HUES48 (cell line): ENCODE results near the gene CYSTM1.

Experiments
- H3K27ac ChIP-seq: one replicate; pipeline ENCODE4 v1.7.0; 2013; ENCODE audit warnings: low read depth, low read length, inconsistent platforms
- H3K27me3 ChIP-seq: 2 replicates; pipeline ENCODE4 v1.6.1; 2013; ENCODE audit warnings: mild to moderate bottlenecking, low read length; ENCODE audit not compliant: control insufficient read depth, insufficient read depth
- H3K36me3 ChIP-seq: 2 replicates; pipeline ENCODE4 v1.6.1; 2013; ENCODE audit warnings: low read length; ENCODE audit not compliant: control insufficient read depth, insufficient read depth
- H3K4me1 ChIP-seq: 2 replicates; pipeline ENCODE4 v1.6.1; 2013; ENCODE audit warnings: mild to moderate bottlenecking, low read length; ENCODE audit not compliant: control insufficient read depth, insufficient read depth
- H3K4me3 ChIP-seq: 2 replicates; pipeline ENCODE4 v1.5.1; 2013; ENCODE audit warnings: mild to moderate bottlenecking, low read depth, low read length
- H3K9ac ChIP-seq: 2 replicates; pipeline ENCODE4 v1.6.1; 2013; ENCODE audit warnings: mild to moderate bottlenecking, low read depth, low read length, moderate library complexity
- H3K9me3 ChIP-seq: 2 replicates; pipeline ENCODE4 v1.6.1; 2013; ENCODE audit warnings: low read length; ENCODE audit not compliant: control insufficient read depth, insufficient read depth

CYSTM1 gene

DNA sequence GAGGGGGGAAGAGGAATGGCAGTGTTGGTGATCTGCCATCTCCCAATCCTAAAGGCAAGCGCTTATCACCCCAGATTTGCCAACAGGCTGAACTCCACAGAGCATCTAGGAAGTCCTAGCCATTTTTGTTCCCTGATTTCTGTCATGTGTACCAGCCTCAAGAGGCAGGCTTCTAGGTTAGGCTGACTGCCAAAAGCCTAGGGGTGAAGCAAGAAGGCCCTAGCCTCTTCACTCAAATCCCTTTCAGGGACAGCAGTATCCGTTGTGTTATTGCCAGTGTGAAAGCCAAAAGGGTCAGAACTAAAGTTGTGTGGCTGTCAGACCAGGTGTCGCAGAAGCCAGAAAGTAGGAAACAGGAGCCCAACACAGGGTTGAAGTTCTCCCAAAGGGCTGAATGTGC, 34.6 kb upstream of the CYSTM1 start:
- Histone ChIP-seq H3K9ac (no peak overlapping the region), H3K4me3 (no peak overlapping the region), H3K27me3 (peaks cover 9% of the 10 kb centered on the region), H3K27ac (no peak overlapping the region), H3K4me1 (no peaks in the 10 kb centered on the region), H3K36me3 (no peaks in the 10 kb centered on the region), H3K9me3 (no peaks in the 10 kb centered on the region)

- H3K4me1 ChIP-seq, result no peaks in the 10 kb centered on the region
- H3K36me3 ChIP-seq, result no peaks in the 10 kb centered on the region
- no peak overlapping the region for H3K9ac ChIP-seq
- H3K9me3 ChIP-seq, result no peaks in the 10 kb centered on the region
- H3K27me3 ChIP-seq, result peaks cover 17% of the 10 kb centered on the region
- no peak overlapping the region for H3K27ac ChIP-seq
- no peak overlapping the region for H3K4me3 ChIP-seq
Observed at GRCh38 chr5:140141241-140141640, 33.7 kb upstream of the CYSTM1 start.

- peaks cover 27% of the 10 kb centered on the region for H3K27me3 ChIP-seq
- no peak overlapping the region for H3K9ac ChIP-seq
- H3K4me1 ChIP-seq, result no peaks in the 10 kb centered on the region
- H3K9me3 ChIP-seq, result no peaks in the 10 kb centered on the region
- H3K36me3 ChIP-seq, result no peaks in the 10 kb centered on the region
- H3K4me3 ChIP-seq, result no peak overlapping the region
- no peak overlapping the region for H3K27ac ChIP-seq
Observed at GRCh38 chr5:140142246-140142645, 32.7 kb upstream of the CYSTM1 start.

GRCh38 chr5:140142856-140143255, 32.1 kb upstream of the CYSTM1 start:
- H3K36me3 ChIP-seq, result no peaks in the 10 kb centered on the region
- H3K4me3 ChIP-seq, result no peak overlapping the region
- no peaks in the 10 kb centered on the region for H3K9me3 ChIP-seq
- H3K9ac ChIP-seq, result no peak overlapping the region
- peaks cover 33% of the 10 kb centered on the region for H3K27me3 ChIP-seq
- no peaks in the 10 kb centered on the region for H3K4me1 ChIP-seq
- no peak overlapping the region for H3K27ac ChIP-seq

DNA sequence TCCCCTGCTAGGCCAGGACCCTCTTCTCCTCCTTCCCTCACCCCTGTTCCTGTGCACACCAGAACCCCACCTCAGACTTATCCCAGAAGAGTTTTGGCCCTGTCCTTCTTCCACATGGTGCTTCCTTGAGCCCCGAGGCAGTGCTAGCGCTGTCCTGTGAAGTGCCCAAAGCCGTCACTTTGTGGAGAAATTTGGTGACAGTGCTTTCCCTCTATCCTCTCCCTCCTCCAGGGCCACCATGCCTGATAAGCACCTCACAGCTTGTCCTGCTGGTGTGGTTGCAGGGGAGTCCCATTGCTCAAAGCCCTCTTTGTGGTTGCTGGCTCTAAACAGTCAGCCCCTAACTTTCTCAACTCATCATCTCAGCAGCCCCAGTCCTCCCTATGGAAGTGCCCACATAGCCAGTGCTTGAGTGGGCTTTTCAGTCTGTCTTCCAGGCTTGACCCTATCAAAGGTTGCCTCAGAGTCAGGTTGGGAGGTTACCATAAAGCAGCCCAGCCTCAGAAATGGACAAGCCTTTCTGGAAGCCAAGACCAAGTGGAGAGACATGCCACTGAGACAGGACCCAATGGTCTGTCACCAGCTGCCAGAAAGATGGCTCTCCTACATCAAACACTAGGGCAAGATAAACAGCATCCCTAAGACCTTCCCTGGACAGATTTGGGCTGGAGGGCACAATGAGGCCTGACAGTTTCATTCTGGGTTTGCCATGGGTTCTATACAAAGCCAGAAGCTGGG, 31.3 kb upstream of the CYSTM1 start:
- H3K4me1 ChIP-seq, result peaks cover 4% of the 10 kb centered on the region; the same call in 1 of the 2 replicates
- H3K27me3 ChIP-seq, result peaks cover 41% of the 10 kb centered on the region
- no peak overlapping the region for H3K9ac ChIP-seq
- no peaks in the 10 kb centered on the region for H3K36me3 ChIP-seq
- no peak overlapping the region for H3K4me3 ChIP-seq
- H3K9me3 ChIP-seq, result no peaks in the 10 kb centered on the region
- H3K27ac ChIP-seq, result no peak overlapping the region

- H3K9me3 ChIP-seq, result no peaks in the 10 kb centered on the region
- H3K27me3 ChIP-seq, result peaks cover 42% of the 10 kb centered on the region
- H3K27ac ChIP-seq, result no peak overlapping the region
- no peaks in the 10 kb centered on the region for H3K36me3 ChIP-seq
- peaks cover 4% of the 10 kb centered on the region; the same call in 1 of the 2 replicates for H3K4me1 ChIP-seq
- H3K4me3 ChIP-seq, result no peak overlapping the region
- no peak overlapping the region for H3K9ac ChIP-seq
Observed at GRCh38 chr5:140145256-140145655, 29.7 kb upstream of the CYSTM1 start.

DNA sequence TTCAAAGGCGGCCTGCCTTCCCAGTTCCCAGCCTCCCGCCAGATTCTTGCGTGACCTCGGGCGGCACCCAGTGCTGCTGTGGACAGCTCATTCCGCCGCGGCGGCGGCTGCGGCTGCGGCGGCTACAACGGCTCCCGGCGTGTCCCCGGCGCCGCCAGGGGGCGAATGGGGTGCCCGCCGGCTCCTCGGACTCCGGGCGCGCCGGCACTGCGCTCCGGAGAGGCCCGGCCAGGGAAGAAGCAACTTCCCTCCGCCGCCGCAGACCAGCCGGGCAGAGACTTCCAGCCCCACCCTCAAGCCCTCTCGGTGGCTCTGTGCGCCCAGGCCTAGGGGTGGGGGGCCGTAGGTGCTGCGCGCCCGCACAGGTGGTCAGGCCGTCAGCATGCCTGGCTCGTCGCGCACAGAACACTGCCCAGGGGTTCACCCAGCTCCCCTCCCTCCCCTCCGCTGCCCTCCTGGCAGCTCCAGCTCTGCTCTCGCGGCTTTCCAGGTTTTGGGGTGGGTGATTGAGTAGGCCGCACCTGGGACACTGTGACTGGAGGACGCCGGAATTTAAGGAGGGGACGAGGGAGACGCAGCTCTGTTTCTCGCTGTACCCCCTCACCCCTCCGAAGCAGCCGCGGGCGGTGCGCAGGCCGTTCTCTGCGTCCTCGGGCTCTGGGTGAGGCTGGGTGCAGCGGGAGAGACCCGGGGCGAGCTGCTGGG, 29.0 kb upstream of the CYSTM1 start:
- Histone ChIP-seq H3K9ac (no peak overlapping the region), H3K27me3 (peaks cover 42% of the 10 kb centered on the region), H3K36me3 (no peaks in the 10 kb centered on the region), H3K9me3 (no peaks in the 10 kb centered on the region), H3K27ac (no peak overlapping the region), H3K4me1 (peaks cover 4% of the 10 kb centered on the region; the same call in 1 of the 2 replicates), H3K4me3 (peak overlapping the region; percentile 67)

GRCh38 chr5:140146523-140146842, 28.5 kb upstream of the CYSTM1 start:
- Histone ChIP-seq H3K9ac (no peak overlapping the region), H3K27ac (no peak overlapping the region), H3K9me3 (no peaks in the 10 kb centered on the region), H3K4me3 (peak overlapping the region; percentile 67), H3K4me1 (peaks cover 4% of the 10 kb centered on the region; the same call in 1 of the 2 replicates), H3K27me3 (peaks cover 42% of the 10 kb centered on the region), H3K36me3 (no peaks in the 10 kb centered on the region)

DNA sequence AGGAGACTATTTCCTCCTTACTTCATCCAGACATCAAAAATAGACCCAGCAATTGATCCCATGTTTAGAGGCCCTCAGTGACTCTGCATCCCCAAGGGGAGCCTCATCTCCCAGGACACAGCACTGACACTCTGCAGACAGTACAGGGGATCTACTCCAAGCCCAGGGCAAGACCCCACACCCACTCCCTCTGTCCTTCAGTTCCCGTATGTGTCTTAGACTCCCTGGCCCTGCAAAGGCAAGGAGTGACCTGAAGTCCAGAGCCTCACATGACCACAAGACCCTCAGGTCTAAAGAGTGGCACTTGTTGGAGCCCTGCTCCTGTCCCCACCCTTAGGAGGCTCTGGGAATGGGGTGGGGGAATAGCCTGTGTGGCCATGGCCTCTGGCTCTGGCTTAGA, 27.5 kb upstream of the CYSTM1 start:
- peaks cover 50% of the 10 kb centered on the region for H3K27me3 ChIP-seq
- peaks cover 8% of the 10 kb centered on the region for H3K4me1 ChIP-seq
- H3K9ac ChIP-seq, result no peak overlapping the region
- H3K27ac ChIP-seq, result no peak overlapping the region
- no peaks in the 10 kb centered on the region for H3K36me3 ChIP-seq
- H3K9me3 ChIP-seq, result no peaks in the 10 kb centered on the region
- H3K4me3 ChIP-seq, result no peak overlapping the region

GRCh38 chr5:140148508-140148907, 26.5 kb upstream of the CYSTM1 start:
- H3K9me3 ChIP-seq, result no peaks in the 10 kb centered on the region
- H3K9ac ChIP-seq, result no peak overlapping the region
- no peaks in the 10 kb centered on the region for H3K36me3 ChIP-seq
- H3K4me1 ChIP-seq, result peaks cover 18% of the 10 kb centered on the region
- H3K4me3 ChIP-seq, result no peak overlapping the region
- H3K27me3 ChIP-seq, result peaks cover 57% of the 10 kb centered on the region
- no peak overlapping the region for H3K27ac ChIP-seq

GRCh38 chr5:140150201-140150600, 24.8 kb upstream of the CYSTM1 start:
- H3K4me1 ChIP-seq, result peaks cover 27% of the 10 kb centered on the region
- no peaks in the 10 kb centered on the region for H3K9me3 ChIP-seq
- H3K9ac ChIP-seq, result no peak overlapping the region
- H3K4me3 ChIP-seq, result no peak overlapping the region
- H3K27ac ChIP-seq, result no peak overlapping the region
- H3K36me3 ChIP-seq, result no peaks in the 10 kb centered on the region
- H3K27me3 ChIP-seq, result peaks cover 57% of the 10 kb centered on the region
